Activated naive CD8-positive, alpha-beta T cell treated with anti-CD3 and anti-CD28 coated beads, Interleukin-2, amount 50 U/mL, for 24 hours (primary cell): Measurements from ENCODE around the gene TMEM212.
"Not testable (repeated sequence)": the region's sequence is repeated elsewhere in the genome, so short reads cannot be mapped to it uniquely, and the experiment has no call there.

Source experiments
- ATAC-seq: fragments of 150-1000 bp; cut with Tn5 transposase; one replicate; pipeline ENCODE4 v1.10.0; 2021
- DNase-seq: peaks from one replicate; pipeline ENCODE4 v3.0.0; 2021
- H3K27ac Mint-ChIP-seq: one replicate; pipeline ENCODE4 v1.8.0; 2021; ENCODE audit warnings: mild to moderate bottlenecking, mixed read lengths
- H3K27me3 Mint-ChIP-seq: one replicate; pipeline ENCODE4 v1.8.0; 2021; ENCODE audit warnings: mixed read lengths
- H3K36me3 Mint-ChIP-seq: one replicate; pipeline ENCODE4 v1.8.0; 2021; ENCODE audit warnings: low read depth, mixed read lengths
- H3K4me1 Mint-ChIP-seq: one replicate; pipeline ENCODE4 v1.8.0; 2021; ENCODE audit warnings: mixed read lengths
- H3K4me3 Mint-ChIP-seq: one replicate; pipeline ENCODE4 v1.8.0; 2021; ENCODE audit warnings: mild to moderate bottlenecking, moderate library complexity, mixed read lengths
- H3K9me3 Mint-ChIP-seq: one replicate; pipeline ENCODE4 v1.8.0; 2021; ENCODE audit warnings: mixed read lengths

The TMEM212 gene

GRCh38 chr3:171895900-171896299 is 52.8 kb downstream of the TMEM212 start:
- no peak overlapping the region for H3K27ac Mint-ChIP-seq
- H3K36me3 Mint-ChIP-seq: no peaks in the 10 kb centered on the region
- ATAC-seq: no peak
- peaks cover 7% of the 10 kb centered on the region for H3K4me1 Mint-ChIP-seq
- peaks cover 22% of the 10 kb centered on the region for H3K27me3 Mint-ChIP-seq
- no peaks in the 10 kb centered on the region for H3K9me3 Mint-ChIP-seq
- no peak for DNase-seq
- H3K4me3 Mint-ChIP-seq: no peak overlapping the region

GRCh38 chr3:171896316-171896715 is 53.2 kb downstream of the TMEM212 start:
- ATAC-seq: no peak
- peaks cover 25% of the 10 kb centered on the region for H3K27me3 Mint-ChIP-seq
- no peak for DNase-seq
- no peaks in the 10 kb centered on the region for H3K36me3 Mint-ChIP-seq
- no peak overlapping the region for H3K27ac Mint-ChIP-seq
- no peak overlapping the region for H3K4me3 Mint-ChIP-seq
- peaks cover 5% of the 10 kb centered on the region for H3K4me1 Mint-ChIP-seq
- H3K9me3 Mint-ChIP-seq: no peaks in the 10 kb centered on the region

DNA sequence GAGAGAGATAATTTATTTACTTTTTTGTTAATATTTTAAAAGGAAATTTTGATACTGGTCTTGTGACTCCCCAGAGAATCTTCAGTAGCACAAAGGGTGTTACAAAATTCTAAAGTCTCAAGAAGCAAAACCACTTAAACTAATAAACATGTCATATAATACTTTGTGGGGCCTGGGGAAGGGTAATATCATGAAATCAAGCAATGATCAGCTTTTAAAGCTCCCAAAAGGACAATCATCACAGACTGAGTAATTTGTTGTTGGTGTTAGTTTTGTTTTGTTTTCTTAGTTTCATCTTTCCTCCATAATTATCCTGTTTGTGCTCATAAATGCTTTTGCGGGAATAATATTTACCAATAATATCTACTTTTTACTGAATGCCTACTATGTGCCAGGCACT is 55.0 kb downstream of the TMEM212 start:
- DNase-seq: no peak
- no peaks in the 10 kb centered on the region for H3K9me3 Mint-ChIP-seq
- no peaks in the 10 kb centered on the region for H3K4me1 Mint-ChIP-seq
- no peaks in the 10 kb centered on the region for H3K36me3 Mint-ChIP-seq
- no peak for ATAC-seq
- H3K4me3 Mint-ChIP-seq: no peak overlapping the region
- H3K27me3 Mint-ChIP-seq: peaks cover 24% of the 10 kb centered on the region
- H3K27ac Mint-ChIP-seq: no peak overlapping the region

DNA sequence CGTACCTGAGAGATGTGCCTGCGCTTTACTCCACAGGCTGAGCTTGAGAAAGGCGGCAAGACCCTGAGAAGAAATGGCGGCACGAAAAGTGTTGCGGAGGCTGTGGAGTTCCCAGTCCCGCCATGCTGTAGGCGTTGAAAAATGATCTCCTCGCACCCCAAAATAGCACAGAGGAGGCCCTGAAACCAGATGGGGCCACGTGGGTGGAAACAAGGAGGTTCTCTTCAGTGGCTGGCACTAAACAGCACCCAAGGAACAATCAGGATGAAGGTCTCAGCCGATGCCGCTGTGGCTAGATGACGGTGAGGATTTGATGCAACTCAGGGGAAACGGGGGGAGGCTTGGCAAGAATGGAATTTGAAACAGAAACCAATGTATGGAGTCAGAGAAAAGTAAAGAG is 57.3 kb downstream of the TMEM212 start:
- no peak for DNase-seq
- no peak for ATAC-seq
- H3K36me3 Mint-ChIP-seq: no peaks in the 10 kb centered on the region
- peaks cover 11% of the 10 kb centered on the region for H3K27me3 Mint-ChIP-seq
- H3K27ac Mint-ChIP-seq: no peak overlapping the region
- H3K4me1 Mint-ChIP-seq: no peaks in the 10 kb centered on the region
- no peaks in the 10 kb centered on the region for H3K9me3 Mint-ChIP-seq
- H3K4me3 Mint-ChIP-seq: no peak overlapping the region

DNA sequence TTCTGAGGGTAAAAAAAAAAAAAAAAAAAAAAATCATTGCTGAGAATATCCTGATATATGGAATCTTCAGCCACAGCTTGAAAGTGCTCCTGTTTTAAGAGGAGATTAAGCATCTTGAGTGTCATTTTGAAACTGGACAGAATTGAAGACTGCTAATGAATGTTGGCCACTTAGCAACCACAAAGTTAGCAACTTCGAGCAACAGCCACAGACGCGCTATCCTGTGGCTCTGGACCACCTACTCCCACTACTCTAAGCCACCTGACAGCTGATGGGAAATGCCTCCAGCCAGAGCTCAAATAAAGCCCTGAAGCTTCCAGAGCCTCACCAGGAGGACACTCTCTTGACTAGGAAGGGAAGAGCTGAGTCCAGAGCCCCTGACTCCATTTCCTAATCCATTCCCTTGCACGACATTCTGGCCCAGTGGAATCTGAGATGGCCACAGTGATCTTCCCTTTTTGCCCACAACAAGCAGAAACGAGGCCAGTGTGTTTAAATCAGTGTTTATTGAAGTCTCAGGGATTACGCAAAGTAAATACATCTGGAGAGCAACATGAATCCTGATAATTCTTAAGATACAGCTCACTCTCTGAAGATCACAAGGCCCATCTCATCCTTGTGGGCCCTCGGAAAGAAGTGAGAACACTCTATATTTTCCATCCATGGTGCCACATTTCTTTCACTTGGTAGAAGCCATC is 58.6 kb downstream of the TMEM212 start:
- Mint-ChIP-seq H3K36me3 (no peaks in the 10 kb centered on the region), H3K27me3 (peaks cover 10% of the 10 kb centered on the region), H3K9me3 (no peaks in the 10 kb centered on the region), H3K27ac (no peak overlapping the region), H3K4me1 (no peaks in the 10 kb centered on the region), H3K4me3 (no peak overlapping the region)
- no peak for ATAC-seq
- no peak for DNase-seq

- Mint-ChIP-seq H3K9me3 (no peaks in the 10 kb centered on the region), H3K27ac (no peak overlapping the region), H3K4me1 (no peaks in the 10 kb centered on the region), H3K27me3 (peaks cover 4% of the 10 kb centered on the region), H3K4me3 (no peak overlapping the region), H3K36me3 (no peaks in the 10 kb centered on the region)
- DNase-seq: no peak
- ATAC-seq: no peak
These were observed 61.7 kb downstream of the TMEM212 start for GRCh38 chr3:171904829-171905228.

DNA sequence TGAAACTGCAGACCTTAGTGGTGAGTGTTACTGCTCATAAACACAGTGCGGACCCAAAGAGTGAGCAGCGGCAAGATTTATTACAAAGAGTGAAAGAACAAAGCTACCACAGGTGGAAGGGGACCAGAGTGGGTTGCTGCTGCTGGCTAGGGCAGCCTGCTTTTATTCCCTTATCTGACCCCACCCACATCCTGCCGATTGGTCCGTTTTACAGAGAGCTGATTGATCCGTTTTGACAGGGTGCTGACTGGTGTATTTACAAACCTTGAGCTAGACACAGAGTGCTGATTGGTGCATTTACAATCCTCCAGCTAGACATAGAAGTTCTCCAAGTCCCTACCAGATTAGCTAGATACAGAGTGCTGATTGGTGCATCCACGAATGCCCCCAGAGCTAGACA is 63.4 kb downstream of the TMEM212 start:
- not testable (repeated sequence) for H3K27me3 Mint-ChIP-seq, ATAC-seq, DNase-seq, H3K36me3 Mint-ChIP-seq, H3K9me3 Mint-ChIP-seq, H3K27ac Mint-ChIP-seq, H3K4me3 Mint-ChIP-seq, H3K4me1 Mint-ChIP-seq

DNA sequence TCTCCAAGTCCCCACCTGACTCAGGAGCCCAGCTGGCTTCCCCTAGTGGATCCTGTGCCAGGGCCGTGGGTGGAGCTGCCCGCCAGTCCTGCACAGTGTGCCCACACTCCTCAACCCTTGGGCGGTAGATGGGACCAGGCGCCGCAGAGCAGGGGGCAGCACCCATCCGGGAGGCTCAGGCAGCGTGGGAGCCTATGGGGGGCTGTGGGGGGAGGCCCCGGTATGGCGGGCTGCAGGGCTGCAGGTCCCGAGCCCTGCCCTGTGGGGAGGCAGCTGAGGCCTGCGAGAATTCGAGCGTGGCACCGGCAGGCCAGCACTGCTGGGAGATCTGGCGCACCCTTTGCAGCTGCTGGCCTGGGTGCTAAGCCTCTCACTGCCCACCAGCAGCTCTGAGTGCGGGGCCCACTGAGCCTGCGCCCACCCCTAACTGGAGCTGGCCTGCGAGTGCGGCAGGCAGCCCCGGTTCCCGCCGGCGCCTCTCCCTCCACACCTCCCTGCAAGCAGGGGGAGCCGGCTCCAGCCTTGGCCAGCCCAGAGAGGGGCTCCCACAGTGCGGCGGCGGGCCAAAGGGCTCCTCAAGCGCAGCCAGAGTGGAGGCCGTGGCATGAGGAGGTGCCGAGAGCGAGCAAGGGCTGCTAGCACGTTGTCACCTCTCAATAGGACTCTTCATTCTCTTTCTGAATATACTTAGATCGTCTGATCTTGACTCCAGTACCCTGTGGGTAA is 64.0 kb downstream of the TMEM212 start:
- DNase-seq (no peak), ATAC-seq (no peak)
- no peak overlapping the region for H3K27ac Mint-ChIP-seq
- H3K4me3 Mint-ChIP-seq: no peak overlapping the region
- peaks cover 6% of the 10 kb centered on the region for H3K27me3 Mint-ChIP-seq
- no peaks in the 10 kb centered on the region for H3K36me3 Mint-ChIP-seq
- H3K9me3 Mint-ChIP-seq: peaks cover 8% of the 10 kb centered on the region
- H3K4me1 Mint-ChIP-seq: no peaks in the 10 kb centered on the region

GRCh38 chr3:171907761-171908160 is 64.6 kb downstream of the TMEM212 start:
- H3K36me3 Mint-ChIP-seq: no peaks in the 10 kb centered on the region
- no peak overlapping the region for H3K27ac Mint-ChIP-seq
- H3K27me3 Mint-ChIP-seq: peaks cover 6% of the 10 kb centered on the region

GRCh38 chr3:171908731-171909130 is 65.6 kb downstream of the TMEM212 start:
- no peak overlapping the region for H3K27ac Mint-ChIP-seq
- DNase-seq (no peak), ATAC-seq (no peak)
- H3K36me3 Mint-ChIP-seq: no peaks in the 10 kb centered on the region
- H3K27me3 Mint-ChIP-seq: peaks cover 6% of the 10 kb centered on the region
- peaks cover 11% of the 10 kb centered on the region for H3K9me3 Mint-ChIP-seq
- H3K4me1 Mint-ChIP-seq: no peaks in the 10 kb centered on the region
- no peak overlapping the region for H3K4me3 Mint-ChIP-seq

More at GRCh38 chr3:171907761-171908160, 64.6 kb downstream of the TMEM212 start:
- no peak for DNase-seq
- no peak for ATAC-seq
- no peaks in the 10 kb centered on the region for H3K4me1 Mint-ChIP-seq
- H3K9me3 Mint-ChIP-seq: peaks cover 11% of the 10 kb centered on the region
- H3K4me3 Mint-ChIP-seq: no peak overlapping the region
